ENCODE data around the gene C2orf68.

The C2orf68 gene

GRCh38 chr2:85590950-85591349, 20.9 kb downstream of the C2orf68 start:
- TF ChIP-seq CTCF (IDR thresholded peaks at IDR 0.05) (no peak), ZFX (IDR thresholded peaks at IDR 0.05; ENCODE audit: borderline replicate concordance) (no peak)
- H3K27ac ChIP-seq, result no peak overlapping the region

- TF ChIP-seq CTCF (IDR thresholded peaks at IDR 0.05) (no peak), ZFX (IDR thresholded peaks at IDR 0.05; ENCODE audit: borderline replicate concordance) (no peak)
- H3K27ac ChIP-seq, result no peak overlapping the region
These were observed 21.7 kb downstream of the C2orf68 start for GRCh38 chr2:85589982-85590791.

- TF ChIP-seq CTCF (IDR thresholded peaks at IDR 0.05) (no peak), ZFX (IDR thresholded peaks at IDR 0.05; ENCODE audit: borderline replicate concordance) (no peak)
- no peak overlapping the region for H3K27ac ChIP-seq
These were observed 22.7 kb downstream of the C2orf68 start for GRCh38 chr2:85589181-85589580.

GRCh38 chr2:85588645-85589044, 23.2 kb downstream of the C2orf68 start:
- no peak for TF ChIP-seq CTCF (IDR thresholded peaks at IDR 0.05)
- TF ChIP-seq ZFX (IDR thresholded peaks at IDR 0.05; ENCODE audit: borderline replicate concordance), result no peak
- H3K27ac ChIP-seq, result no peak overlapping the region

GRCh38 chr2:85588236-85588635, 23.6 kb downstream of the C2orf68 start:
- TF ChIP-seq CTCF (IDR thresholded peaks at IDR 0.05) (no peak), ZFX (IDR thresholded peaks at IDR 0.05; ENCODE audit: borderline replicate concordance) (no peak)

GRCh38 chr2:85585781-85586105, 26.1 kb downstream of the C2orf68 start:
- H3K27ac ChIP-seq, result no peak overlapping the region
- TF ChIP-seq CTCF (IDR thresholded peaks at IDR 0.05) (no peak), ZFX (IDR thresholded peaks at IDR 0.05; ENCODE audit: borderline replicate concordance) (no peak)

More at GRCh38 chr2:85588236-85588635, 23.6 kb downstream of the C2orf68 start:
- no peak overlapping the region for H3K27ac ChIP-seq

Data from 22Rv1 (cell line).